GM19193 (cell line): ENCODE measurements around the gene CEBPB.

Source experiments
- POLR2A ChIP-seq: IDR thresholded peaks from 4 replicates; pipeline ENCODE4 v1.6.1; 2011; ENCODE audit not compliant: insufficient read depth, insufficient read length; ENCODE audit errors: extremely low read depth

Gene CEBPB

GRCh38 chr20:50215101-50215690 is 24.6 kb downstream of the CEBPB start:
- no peak for TF ChIP-seq POLR2A

- TF ChIP-seq POLR2A: no peak
These were observed 25.3 kb downstream of the CEBPB start for GRCh38 chr20:50215926-50216325.

- no peak for TF ChIP-seq POLR2A
These were observed 26.0 kb downstream of the CEBPB start for GRCh38 chr20:50216543-50217206.

GRCh38 chr20:50217207-50217949 is 26.7 kb downstream of the CEBPB start:
- no peak for TF ChIP-seq POLR2A

GRCh38 chr20:50218987-50219435 is 28.4 kb downstream of the CEBPB start:
- no peak for TF ChIP-seq POLR2A

- TF ChIP-seq POLR2A: no peak
These were observed 29.0 kb downstream of the CEBPB start for GRCh38 chr20:50219600-50219999.

GRCh38 chr20:50220093-50220893 is 29.7 kb downstream of the CEBPB start:
- no peak for TF ChIP-seq POLR2A

GRCh38 chr20:50220894-50221365 is 30.3 kb downstream of the CEBPB start:
- TF ChIP-seq POLR2A: no peak

- no peak for TF ChIP-seq POLR2A
These were observed 31.1 kb downstream of the CEBPB start for GRCh38 chr20:50221501-50222308.

GRCh38 chr20:50222309-50223038 is 31.8 kb downstream of the CEBPB start:
- TF ChIP-seq POLR2A: no peak

- TF ChIP-seq POLR2A: no peak
These were observed 32.7 kb downstream of the CEBPB start for GRCh38 chr20:50223039-50224005.

GRCh38 chr20:50224052-50224451 is 33.4 kb downstream of the CEBPB start:
- TF ChIP-seq POLR2A: no peak
